ENCODE data around the gene CSE1L.
"Not testable (repeated sequence)": the region's sequence is repeated elsewhere in the genome, so short reads cannot be mapped to it uniquely, and the experiment has no call there.

Gene CSE1L

DNA sequence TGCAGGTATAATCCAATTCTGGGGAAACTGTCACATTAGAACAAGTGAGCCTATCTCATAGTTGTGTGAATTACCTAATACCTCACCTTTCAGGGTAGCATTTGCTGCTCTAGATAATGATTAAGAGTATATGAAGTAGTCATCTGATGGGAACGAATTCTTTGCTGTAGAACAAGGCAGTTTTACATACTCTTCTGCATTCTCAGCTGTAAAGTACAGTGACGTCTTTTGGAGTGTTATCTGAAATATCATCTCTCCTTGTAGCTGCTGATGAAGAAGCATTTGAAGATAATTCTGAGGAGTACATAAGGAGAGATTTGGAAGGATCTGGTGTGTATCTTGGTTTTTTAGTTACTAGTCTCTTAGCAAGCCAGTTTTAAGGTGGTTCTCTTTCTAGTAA, 28.4 kb downstream of the CSE1L start:
- no peak for DNase-seq

DNA sequence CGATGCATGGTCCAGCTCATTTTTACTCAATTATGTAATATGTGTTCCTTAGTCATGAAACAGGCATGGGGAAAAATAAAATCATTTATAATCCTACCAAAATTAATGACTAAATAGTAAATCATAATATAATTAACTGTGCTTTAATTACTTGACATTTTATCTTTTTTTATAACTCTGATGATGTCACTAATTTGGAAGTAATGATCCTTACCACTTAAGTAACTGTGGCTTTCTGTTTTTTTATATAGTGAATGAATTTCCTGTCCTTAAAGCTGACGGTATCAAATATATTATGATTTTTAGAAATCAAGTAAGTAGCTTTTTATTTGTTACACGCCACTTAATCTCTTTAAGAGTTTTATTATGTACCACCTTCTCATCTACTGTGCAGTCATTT, 32.2 kb downstream of the CSE1L start:
- no peak for DNase-seq

- DNase-seq, result not testable (repeated sequence)
These were observed 36.2 kb downstream of the CSE1L start for GRCh38 chr20:49082295-49082694.

DNA sequence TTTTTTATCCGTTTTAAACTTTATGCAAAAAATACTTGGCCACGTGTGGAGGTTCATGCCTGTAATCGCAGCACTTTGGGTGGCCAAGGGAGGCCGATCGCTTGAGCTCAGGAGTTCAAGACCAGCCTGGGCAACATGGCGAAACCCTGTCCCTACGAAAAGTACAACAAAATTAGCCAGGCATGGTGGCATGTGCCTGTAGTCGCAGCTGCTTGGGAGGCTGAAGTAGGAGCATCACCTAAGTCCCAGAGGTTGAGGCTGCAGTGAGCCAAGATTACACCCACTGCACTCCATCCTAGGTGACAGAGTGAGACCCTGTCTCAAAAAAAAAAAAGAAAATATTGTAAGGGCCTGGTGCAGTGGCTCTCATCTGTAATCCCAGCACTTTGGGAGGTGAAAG, 45.0 kb downstream of the CSE1L start:
- no peak for DNase-seq

DNA sequence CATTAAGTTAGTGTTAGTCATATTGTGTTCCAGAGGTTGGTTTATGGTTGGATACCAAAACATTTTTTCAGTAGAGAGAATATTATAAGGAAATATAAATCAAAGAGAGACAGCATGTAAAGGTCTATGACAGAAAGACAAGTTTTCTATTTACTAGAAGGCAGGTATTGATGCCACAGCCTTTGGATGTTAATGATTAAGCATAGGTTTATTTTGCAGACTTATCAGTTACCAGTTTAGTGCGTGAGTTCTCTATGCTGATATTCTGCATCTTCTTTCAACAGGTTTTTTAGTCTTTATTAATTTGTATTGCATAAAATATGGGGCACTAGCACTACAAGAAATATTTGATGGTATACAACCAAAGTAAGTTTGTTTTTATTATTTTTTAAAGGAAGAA, 45.6 kb downstream of the CSE1L start:
- DNase-seq, result no peak

GRCh38 chr20:49096203-49096730, 50.2 kb downstream of the CSE1L start:
- DNase-seq, result no peak

DNA sequence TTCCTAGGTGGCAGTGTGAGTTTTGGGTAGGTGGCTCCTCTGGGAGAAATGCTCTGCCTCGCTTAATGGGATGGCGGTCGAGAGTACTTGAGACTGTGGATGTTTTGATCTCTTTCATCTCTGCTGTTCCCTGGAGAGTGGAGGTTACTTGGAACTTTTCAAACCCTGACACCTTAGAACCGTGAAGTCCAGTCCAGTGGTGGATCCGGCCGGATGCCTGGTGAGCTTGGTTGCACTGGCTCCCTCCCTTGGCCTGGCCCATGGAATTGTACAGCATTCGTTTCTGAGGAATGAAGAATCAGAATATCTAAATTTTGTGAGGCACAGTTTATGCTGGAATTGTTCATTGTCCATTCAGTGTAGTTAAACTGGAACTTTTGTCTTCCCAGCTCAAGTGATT, 51.0 kb downstream of the CSE1L start:
- no peak for DNase-seq

DNA sequence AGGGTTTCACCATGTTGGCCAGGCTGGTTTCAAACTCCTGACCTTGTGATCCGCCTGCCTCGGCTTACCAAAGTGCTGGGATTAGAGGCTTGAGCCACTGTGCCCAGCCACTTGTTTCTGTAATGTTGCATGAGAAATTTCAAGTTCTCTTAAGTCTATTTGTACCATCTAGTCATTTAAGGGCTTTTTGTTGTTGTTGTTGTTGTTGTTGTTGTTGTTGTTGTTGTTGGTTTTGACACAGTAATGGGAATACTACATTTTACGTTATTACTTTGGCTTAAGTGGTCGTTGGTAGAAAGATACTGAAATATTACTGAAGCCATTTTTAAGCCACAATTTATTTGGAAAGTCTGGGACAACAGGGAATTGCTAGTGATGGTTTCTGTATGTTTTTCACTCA, 52.0 kb downstream of the CSE1L start:
- no peak for DNase-seq

- DNase-seq, result no peak
These were observed 52.9 kb downstream of the CSE1L start for GRCh38 chr20:49099011-49099410.

GRCh38 chr20:49100292-49100691, 54.2 kb downstream of the CSE1L start:
- not testable (repeated sequence) for DNase-seq

- DNase-seq, result no peak
These were observed 54.9 kb downstream of the CSE1L start for GRCh38 chr20:49100972-49101371.

GRCh38 chr20:49103019-49103418, 56.9 kb downstream of the CSE1L start:
- no peak for DNase-seq

GRCh38 chr20:49103647-49104364, 57.7 kb downstream of the CSE1L start:
- DNase-seq, result no peak

DNA sequence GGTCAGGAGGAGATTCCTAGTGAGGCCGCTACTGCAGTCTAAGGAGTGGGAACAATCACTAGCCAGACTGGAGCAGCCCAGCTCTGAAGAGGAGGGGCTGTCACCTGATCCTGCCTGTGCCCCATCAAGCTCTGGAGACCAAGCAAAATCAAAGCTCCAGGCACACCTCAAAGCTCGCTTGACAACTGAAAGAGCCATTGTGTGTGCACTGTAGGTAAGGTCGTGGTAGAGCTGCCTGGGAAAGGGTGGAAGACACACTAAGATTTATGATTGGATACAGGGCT, 58.2 kb downstream of the CSE1L start:
- no peak for DNase-seq

- not testable (repeated sequence) for DNase-seq
These were observed 59.0 kb downstream of the CSE1L start for GRCh38 chr20:49104979-49105547.

- no peak for DNase-seq
These were observed 60.2 kb downstream of the CSE1L start for GRCh38 chr20:49106328-49106727.

DNA sequence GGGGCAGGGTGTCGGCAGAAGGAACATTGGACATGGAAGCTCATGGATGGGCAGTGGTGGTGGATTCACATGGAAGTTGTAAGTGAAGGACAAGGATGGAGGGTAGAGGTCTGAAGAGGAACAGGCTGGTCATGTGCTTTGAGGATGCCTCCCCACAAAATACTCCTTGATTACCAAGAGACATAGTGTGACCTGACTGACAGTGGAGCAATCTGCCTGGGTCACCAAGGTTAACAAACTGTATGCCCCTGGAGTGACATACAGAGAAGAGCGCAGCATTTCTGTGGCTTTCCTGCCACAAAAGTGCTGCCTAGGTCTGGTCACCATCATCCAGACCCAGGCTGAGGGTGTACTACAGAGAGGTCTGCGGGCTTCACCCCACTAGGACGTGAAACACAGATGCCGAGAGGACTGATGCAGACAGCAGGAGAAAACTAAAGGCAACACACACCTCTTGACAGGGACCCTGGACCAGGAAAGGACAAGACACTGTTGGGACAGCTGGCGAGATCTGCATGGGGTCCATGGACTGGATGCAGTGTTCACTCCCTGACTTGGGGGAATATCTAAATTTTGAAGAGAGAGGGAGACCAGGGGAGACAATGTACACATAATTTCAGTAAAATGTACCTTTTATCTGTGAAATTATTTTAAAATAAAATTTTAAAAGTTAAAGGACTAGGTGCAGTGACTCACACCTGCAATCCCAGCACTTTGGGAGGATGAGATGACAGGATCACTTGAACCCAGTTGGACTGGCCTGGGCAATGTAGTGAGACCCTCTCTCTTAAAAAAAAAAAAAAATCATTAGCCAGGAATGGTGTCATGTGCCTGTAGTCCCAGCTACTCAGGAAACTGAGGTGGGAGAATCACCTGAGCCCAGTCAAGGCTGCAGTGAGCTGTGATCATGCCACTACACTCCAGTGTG, 64.9 kb downstream of the CSE1L start:
- DNase-seq, result no peak

DNA sequence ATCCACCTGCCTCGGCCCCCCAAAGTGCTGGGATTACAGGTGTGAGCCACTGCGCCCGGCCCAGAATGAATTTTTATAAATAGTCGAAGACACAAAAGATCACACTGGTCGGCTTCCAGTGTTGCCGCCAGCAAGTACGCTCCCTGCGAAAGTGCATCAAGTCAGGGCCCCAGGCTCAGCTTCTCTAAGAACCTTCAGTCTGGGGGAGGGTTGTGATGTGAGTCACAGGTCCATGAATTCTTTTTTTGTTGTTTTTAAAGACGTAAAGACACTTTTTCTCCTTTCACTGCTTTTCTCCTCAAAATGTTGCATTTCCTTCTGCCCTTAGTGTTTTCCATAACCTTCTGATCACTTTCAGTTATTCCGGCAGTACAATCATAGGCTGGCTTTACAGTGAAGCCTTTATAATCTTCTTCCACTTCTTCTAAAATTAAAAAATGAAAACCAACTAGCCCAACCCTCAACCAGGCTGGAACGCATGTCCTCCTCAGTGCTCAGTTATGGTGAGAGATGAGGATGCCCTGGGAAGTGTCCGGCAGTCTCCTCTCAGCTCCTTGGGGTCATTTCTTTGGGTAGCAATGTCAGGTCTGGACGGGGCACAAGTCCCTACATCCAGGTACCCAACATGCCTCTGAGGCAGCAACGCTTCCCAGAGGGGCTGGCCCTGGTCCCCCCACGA, 66.6 kb downstream of the CSE1L start:
- no peak for DNase-seq

GRCh38 chr20:49115564-49115963, 69.5 kb downstream of the CSE1L start:
- no peak for DNase-seq

- DNase-seq, result no peak
These were observed 72.2 kb downstream of the CSE1L start for GRCh38 chr20:49118307-49118706.

DNA sequence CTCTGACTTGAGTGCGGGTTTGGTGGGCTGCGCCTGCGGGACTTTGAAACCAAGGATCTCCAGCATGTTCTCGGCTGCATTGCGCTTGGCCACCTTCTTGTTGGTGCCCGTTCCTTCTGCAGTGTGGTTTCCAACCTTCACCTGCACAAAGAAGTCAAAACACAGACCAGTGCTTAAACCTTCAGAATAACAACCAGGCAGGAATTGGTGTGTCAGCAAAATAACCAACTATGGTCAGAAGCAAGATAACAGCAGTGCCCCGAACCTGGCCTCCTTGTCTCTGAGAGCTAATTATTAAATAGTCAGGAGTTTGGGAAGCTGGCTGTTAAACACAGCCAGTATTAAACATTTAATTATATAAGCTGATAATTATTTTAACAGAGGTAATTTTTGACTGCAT, 73.9 kb downstream of the CSE1L start:
- no peak for DNase-seq

DNA sequence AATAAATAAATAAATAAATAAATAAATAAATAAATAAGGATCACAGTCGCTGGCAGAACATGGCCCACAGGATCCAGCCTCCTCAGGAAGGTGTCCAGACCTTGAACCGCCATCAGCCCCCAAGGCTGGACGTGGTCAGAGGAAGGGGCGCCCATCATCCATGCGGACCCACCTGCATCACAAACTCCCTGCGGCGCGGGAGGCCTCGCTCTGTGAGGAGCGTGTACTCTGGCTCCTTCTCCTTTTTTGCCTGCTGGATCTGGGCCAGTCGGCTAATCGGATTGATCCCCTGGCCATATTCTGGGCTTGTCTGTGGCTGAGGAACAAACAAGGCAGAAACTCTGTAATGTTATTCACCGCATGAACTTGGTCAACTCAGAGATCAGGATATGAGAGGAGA, 76.8 kb downstream of the CSE1L start:
- DNase-seq, result no peak

DNA sequence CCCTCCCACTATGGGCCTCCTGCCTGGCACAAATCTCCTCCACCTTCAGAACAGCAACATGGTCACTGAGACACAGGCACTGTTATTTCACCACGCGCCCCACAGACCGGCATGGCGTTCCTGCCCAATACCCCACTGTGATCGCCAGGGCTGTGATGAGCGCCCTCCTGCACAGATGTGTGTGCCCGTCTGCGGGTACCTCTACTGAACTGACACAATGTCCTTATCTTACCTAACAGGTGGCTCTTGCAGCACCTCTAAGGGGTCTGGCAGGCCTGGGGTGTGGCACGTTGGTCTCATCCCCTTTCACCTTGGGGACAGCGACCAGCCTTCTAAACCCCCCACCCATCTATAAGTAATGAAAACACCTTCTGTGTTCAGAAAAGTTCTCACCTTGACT, 77.9 kb downstream of the CSE1L start:
- no peak for DNase-seq

All from DMS 273 treated with DMSO at 0.1 percent for 48 hours (cell line).